Cardiac muscle cell (in vitro differentiated cells and primary cell): ENCODE data around the gene KSR1. TPM values are rescaled to one million over a fixed set of nuclear protein-coding genes. Genes with fewer than 3 reads are reported as not detected.
"Not testable (repeated sequence)": the region's sequence is repeated elsewhere in the genome, so short reads cannot be mapped to it uniquely, and the experiment has no call there.

Experiments used
- DNase-seq, 2 donors: peaks; one replicate each; pipeline versions ENCODE4 v3.0.0 to v3.0.0-alpha.2; 2010 to 2017; ENCODE audit warnings: low read depth in 1 of 2, low spot score in 1 of 2
- H3K27ac ChIP-seq: fragments of 200-600 bp; sonication (generic); 2 replicates; pipeline ENCODE4 v1.5.1; 2016
- H3K27me3 ChIP-seq: fragments of 200-600 bp; sonication (generic); 2 replicates; pipeline ENCODE4 v1.6.0; 2016; ENCODE audit warnings: control low read depth
- H3K36me3 ChIP-seq: fragments of 200-600 bp; sonication (generic); 2 replicates; pipeline ENCODE4 v1.5.1; 2016; ENCODE audit warnings: control low read depth
- H3K4me1 ChIP-seq: fragments of 200-600 bp; sonication (generic); 2 replicates; pipeline ENCODE4 v1.8.1; 2017; ENCODE audit warnings: low read depth, mild to moderate bottlenecking, mixed run types
- H3K4me3 ChIP-seq: fragments of 200-600 bp; sonication (generic); 2 replicates; pipeline ENCODE4 v1.5.1; 2016; ENCODE audit warnings: mild to moderate bottlenecking
- H3K9me3 ChIP-seq: fragments of 200-600 bp; sonication (generic); 2 replicates; pipeline ENCODE4 v1.5.1; 2017; ENCODE audit warnings: low read depth, mild to moderate bottlenecking, control low read depth
- polyA plus RNA-seq: library from polyadenylated mRNA; unstranded; fragments of >200 nt; fragmentation: Nextera tagmentation; extraction: Ambion mirVana; gene quantifications from 2 replicates; pipeline ENCODE4 v1.2.1, GENCODE V29; 2016
- total RNA-seq: library from RNA; depleted of rRNA; stranded (reverse); fragments of >200 nt; gene quantifications from 2 replicates; pipeline ENCODE4 v1.2.3, GENCODE V29; 2016
- TF ChIP-seq, protein P1 (sequence below): IDR thresholded peaks from 2 replicates; pipeline ENCODE4 v1.5.1; 2012; ENCODE audit warnings: low read depth, mild to moderate bottlenecking, low read length

KSR1 gene
- total and polyA plus RNA-seq, 2 experiments from 2014 or later = 15.7 to 29.0 TPM

DNA sequence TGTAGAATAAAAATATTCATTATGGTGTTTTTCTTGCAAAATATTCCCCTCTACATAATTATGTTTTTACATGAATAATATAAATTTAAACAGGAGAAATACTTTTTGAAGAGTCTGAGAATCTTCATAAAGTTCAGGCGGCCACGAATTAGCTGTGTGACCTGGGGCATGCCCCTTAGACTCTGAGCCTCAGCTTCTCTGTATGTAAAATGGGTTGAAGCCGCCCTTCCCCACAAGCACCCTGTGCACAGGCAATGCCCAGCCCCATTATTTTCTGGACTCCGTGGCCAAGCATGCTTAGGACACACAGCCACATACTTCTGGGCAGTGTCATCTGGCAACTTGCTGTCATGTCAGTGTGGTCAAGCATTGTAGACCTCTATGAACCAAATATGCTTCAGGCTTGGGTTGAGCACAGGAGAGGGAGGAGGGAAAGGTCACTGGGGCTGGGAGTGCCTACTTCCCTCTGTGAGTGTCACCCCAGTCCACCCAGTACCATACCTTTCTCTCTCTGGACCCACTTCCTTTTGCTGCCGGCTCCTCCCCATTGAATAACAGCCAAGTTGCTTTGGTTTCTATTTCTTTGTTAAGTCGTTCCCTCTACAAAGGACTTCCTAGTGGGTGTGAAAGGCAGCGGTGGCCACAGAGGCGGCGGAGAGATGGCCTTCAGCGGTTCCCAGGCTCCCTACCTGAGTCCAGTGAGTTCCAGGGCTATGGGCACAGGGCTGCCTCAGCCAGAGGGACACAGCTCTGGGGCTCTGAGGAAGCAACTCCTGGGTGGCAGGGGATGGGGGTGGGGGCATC lies 174.6 kb downstream of the KSR1 start, which contains the start of gene LGALS9:
Gene LGALS9 (plus strand): TSS at position 582 of the 804 bp plus-strand sequence. CDS start 78 bp downstream, at position 660.
- Histone ChIP-seq H3K4me1 (peaks cover 6% of the 10 kb centered on the region), H3K27me3 (no peaks in the 10 kb centered on the region), H3K27ac (no peak within 1 kb of the TSS), H3K36me3 (no peaks in the 10 kb centered on the region), H3K9me3 (no peaks in the 10 kb centered on the region), H3K4me3 (no peak within 1 kb of the TSS)
- TF ChIP-seq, protein P1, sequence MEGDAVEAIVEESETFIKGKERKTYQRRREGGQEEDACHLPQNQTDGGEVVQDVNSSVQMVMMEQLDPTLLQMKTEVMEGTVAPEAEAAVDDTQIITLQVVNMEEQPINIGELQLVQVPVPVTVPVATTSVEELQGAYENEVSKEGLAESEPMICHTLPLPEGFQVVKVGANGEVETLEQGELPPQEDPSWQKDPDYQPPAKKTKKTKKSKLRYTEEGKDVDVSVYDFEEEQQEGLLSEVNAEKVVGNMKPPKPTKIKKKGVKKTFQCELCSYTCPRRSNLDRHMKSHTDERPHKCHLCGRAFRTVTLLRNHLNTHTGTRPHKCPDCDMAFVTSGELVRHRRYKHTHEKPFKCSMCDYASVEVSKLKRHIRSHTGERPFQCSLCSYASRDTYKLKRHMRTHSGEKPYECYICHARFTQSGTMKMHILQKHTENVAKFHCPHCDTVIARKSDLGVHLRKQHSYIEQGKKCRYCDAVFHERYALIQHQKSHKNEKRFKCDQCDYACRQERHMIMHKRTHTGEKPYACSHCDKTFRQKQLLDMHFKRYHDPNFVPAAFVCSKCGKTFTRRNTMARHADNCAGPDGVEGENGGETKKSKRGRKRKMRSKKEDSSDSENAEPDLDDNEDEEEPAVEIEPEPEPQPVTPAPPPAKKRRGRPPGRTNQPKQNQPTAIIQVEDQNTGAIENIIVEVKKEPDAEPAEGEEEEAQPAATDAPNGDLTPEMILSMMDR = no peak
- peak in 1 of 2 donors; percentile 27 for DNase-seq

GRCh38 chr17:27631411-27631760 lies 175.1 kb downstream of the KSR1 start:
- H3K9me3 ChIP-seq = no peaks in the 10 kb centered on the region
- DNase-seq = no peak
- H3K27me3 ChIP-seq = no peaks in the 10 kb centered on the region
- H3K4me1 ChIP-seq = peaks cover 6% of the 10 kb centered on the region
- H3K36me3 ChIP-seq = no peaks in the 10 kb centered on the region
- no peak overlapping the region for H3K4me3 ChIP-seq
- H3K27ac ChIP-seq = no peak overlapping the region
- TF ChIP-seq, protein P1 = no peak

DNA sequence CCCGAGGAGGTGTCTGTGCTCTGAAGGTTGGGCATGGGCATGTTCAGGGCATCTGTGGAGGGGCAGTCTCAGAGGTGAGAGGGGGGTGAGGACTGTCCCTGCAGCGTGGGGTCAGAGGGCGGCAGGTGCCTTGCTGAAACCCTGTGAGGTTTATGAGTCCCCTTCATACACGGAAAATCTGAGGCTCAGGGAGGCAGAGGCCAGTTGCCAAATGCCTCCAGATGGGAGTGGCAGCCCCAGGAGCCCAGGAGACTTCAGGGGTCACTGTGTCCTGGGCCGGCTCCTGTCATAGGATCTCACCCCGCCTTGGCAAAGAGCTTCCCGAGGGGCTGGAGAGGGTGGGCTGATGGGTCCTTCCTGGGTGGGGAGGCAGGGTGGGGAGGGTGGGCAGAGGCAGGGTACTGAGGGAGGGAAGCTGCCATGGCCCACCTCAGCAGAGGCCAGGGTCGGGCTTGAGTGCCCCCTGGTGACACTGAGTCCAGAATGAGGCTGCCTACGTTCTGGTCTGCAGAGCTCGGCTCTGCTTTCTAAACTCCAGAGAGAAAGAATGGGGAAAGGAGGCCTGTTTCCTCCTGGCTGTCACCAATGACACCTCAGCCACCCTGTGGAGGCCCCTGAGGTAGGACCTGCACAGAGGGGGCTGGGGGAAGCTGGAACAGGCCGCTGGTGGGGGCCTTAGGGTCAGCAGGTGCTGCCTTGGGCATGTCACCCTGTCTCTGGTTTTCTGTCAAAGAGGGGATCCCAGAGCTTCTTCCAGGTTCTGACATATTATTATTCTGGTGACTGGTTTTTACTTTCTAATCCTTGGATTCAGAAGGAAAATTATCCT lies 175.9 kb downstream of the KSR1 start:
- Histone ChIP-seq H3K27ac (peak overlapping the region; percentile 35), H3K4me3 (no peak overlapping the region)
- TF ChIP-seq, protein P1 = no peak

DNA sequence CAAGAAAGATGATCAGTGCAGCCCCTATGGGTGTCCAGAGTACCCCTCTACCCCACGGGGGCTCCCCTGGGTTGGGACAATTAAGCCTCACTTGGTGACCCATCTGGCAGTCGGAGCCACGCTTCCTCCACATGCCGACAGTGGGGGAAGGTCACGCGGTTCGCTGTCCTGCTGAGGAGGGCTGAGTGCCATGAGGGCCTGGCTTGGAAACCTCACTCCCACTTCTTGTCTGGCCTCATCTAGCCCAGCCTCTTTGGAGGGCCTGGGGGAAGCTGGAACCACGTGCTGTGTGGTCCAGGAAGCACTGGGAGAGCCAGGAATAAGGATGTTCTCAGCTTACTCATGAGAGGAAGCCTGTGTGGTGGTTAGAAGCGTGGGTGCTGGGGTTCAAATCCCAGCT lies 176.5 kb downstream of the KSR1 start:
- H3K9me3 ChIP-seq, H3K36me3 ChIP-seq, H3K27me3 ChIP-seq, H3K4me3 ChIP-seq, H3K4me1 ChIP-seq: not testable (repeated sequence)
- H3K27ac ChIP-seq = peak overlapping the region; percentile 35
- peak in 1 of 2 donors; percentile 92 for DNase-seq

More for the DNA sequence above, 175.9 kb downstream of the KSR1 start:
- Histone ChIP-seq H3K27me3 (no peaks in the 10 kb centered on the region), H3K9me3 (no peaks in the 10 kb centered on the region), H3K4me1 (peaks cover 6% of the 10 kb centered on the region), H3K36me3 (no peaks in the 10 kb centered on the region)
- DNase-seq = no peak

- Histone ChIP-seq H3K9me3 (no peaks in the 10 kb centered on the region), H3K4me1 (peaks cover 6% of the 10 kb centered on the region), H3K27me3 (no peaks in the 10 kb centered on the region), H3K4me3 (no peak overlapping the region), H3K27ac (no peak overlapping the region), H3K36me3 (no peaks in the 10 kb centered on the region)
- peak in 1 of 2 donors; percentile 17 for DNase-seq
- TF ChIP-seq, protein P1 = no peak
These were observed 177.2 kb downstream of the KSR1 start for GRCh38 chr17:27633312-27634025.
